ENCODE results near the gene METTL13. TPM values are rescaled to one million over a fixed set of nuclear protein-coding genes. Genes with fewer than 3 reads are reported as not detected.

The METTL13 gene, protein sequence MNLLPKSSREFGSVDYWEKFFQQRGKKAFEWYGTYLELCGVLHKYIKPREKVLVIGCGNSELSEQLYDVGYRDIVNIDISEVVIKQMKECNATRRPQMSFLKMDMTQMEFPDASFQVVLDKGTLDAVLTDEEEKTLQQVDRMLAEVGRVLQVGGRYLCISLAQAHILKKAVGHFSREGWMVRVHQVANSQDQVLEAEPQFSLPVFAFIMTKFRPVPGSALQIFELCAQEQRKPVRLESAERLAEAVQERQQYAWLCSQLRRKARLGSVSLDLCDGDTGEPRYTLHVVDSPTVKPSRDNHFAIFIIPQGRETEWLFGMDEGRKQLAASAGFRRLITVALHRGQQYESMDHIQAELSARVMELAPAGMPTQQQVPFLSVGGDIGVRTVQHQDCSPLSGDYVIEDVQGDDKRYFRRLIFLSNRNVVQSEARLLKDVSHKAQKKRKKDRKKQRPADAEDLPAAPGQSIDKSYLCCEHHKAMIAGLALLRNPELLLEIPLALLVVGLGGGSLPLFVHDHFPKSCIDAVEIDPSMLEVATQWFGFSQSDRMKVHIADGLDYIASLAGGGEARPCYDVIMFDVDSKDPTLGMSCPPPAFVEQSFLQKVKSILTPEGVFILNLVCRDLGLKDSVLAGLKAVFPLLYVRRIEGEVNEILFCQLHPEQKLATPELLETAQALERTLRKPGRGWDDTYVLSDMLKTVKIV
- 8.4 and 15.6 TPM in 2 replicates for polyA plus RNA-seq
- polyA minus RNA-seq = 18.5 and 46.7 TPM in 2 replicates

DNA sequence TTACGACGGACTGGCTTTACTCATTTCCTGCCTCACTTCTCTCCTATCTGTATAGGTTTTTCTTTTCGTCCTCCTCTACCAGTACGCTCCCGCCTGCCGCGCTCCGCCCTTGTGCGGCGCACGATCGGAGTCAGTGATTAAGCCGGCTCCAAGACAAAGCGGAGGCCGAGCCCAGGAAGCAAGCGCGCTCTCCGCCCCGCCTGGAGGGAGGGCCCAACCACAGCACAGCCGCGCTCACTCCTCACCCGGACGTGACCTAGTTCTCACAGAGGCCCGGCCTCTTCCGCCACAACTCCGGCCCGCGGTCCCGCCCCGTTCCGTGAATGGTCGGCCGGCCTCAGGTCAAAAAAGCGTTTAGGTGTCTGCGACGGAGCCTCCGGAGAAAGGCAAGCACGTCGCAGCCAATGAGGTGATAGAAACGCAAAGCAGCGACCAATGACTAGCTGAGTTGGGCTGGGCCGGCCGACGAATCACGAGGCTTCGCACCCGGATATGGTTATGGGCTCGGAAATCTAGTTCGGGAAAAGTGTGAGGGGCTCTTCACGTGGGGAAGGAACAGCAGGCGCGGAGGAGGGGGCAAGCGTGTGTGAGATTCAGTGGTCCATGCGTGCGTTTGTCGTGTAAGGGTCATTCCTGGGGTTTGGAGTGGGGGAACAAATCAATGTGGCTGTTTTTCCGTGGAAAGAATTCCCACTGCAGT is at the start of gene METTL13:
METTL13 (plus strand) TSS at position 485 of the 700 bp plus-strand sequence. CDS start 308 bp downstream, outside the sequence.
- peak within 1 kb of the TSS; percentile 75 for H3K4me2 ChIP-seq (ENCODE audit: low read length)
- no peaks in the 10 kb centered on the region for H3F3A ChIP-seq (ENCODE audit: insufficient read depth, low read length, poor library complexity, severe bottlenecking)
- peak within 1 kb of the TSS; percentile 76 for H3K9ac ChIP-seq (ENCODE audit: low read length)
- H3K4me3 ChIP-seq (ENCODE audit: low read length) = peak within 1 kb of the TSS; percentile 88
- peak within 1 kb of the TSS; percentile 89 for H3K27ac ChIP-seq (ENCODE audit: low read length)
- H3K36me3 ChIP-seq (ENCODE audit: insufficient read depth, low read length) = peaks cover 9% of the 10 kb centered on the region
- H3K9me2 ChIP-seq (ENCODE audit: insufficient read depth, low read length) = no peaks in the 10 kb centered on the region
- H3K27me3 ChIP-seq (ENCODE audit: insufficient read depth, low read depth, low read length) = no peaks in the 10 kb centered on the region
- peaks cover 20% of the 10 kb centered on the region for H3K79me2 ChIP-seq (replicated peaks; ENCODE audit: insufficient read depth, low read length)
- H3K9me3 ChIP-seq (ENCODE audit: low read length) = no peaks in the 10 kb centered on the region
- H4K20me1 ChIP-seq (ENCODE audit: insufficient read depth) = no peaks in the 10 kb centered on the region
- peak within 1 kb of the TSS; percentile 83 for H2AFZ ChIP-seq (ENCODE audit: low read depth, low read length)
- TF ChIP-seq EP300 (conservative IDR thresholded peaks at IDR 0.05; ENCODE audit: poor library complexity, severe bottlenecking) = peak; percentile 30
- peak; percentile 47 for TF ChIP-seq SMC3 (conservative IDR thresholded peaks at IDR 0.05; ENCODE audit: poor library complexity)
- TF ChIP-seq, protein P1, sequence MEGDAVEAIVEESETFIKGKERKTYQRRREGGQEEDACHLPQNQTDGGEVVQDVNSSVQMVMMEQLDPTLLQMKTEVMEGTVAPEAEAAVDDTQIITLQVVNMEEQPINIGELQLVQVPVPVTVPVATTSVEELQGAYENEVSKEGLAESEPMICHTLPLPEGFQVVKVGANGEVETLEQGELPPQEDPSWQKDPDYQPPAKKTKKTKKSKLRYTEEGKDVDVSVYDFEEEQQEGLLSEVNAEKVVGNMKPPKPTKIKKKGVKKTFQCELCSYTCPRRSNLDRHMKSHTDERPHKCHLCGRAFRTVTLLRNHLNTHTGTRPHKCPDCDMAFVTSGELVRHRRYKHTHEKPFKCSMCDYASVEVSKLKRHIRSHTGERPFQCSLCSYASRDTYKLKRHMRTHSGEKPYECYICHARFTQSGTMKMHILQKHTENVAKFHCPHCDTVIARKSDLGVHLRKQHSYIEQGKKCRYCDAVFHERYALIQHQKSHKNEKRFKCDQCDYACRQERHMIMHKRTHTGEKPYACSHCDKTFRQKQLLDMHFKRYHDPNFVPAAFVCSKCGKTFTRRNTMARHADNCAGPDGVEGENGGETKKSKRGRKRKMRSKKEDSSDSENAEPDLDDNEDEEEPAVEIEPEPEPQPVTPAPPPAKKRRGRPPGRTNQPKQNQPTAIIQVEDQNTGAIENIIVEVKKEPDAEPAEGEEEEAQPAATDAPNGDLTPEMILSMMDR (IDR thresholded peaks at IDR 0.05; ENCODE audit: poor library complexity, severe bottlenecking) = peak; percentile 32
- TF ChIP-seq MXI1 (conservative IDR thresholded peaks at IDR 0.05; ENCODE audit: poor library complexity, severe bottlenecking) = peak; percentile 99
- no peak for TF ChIP-seq EZH2 (IDR thresholded peaks at IDR 0.05; ENCODE audit: borderline replicate concordance, insufficient read depth, low read length, poor library complexity, severe bottlenecking)
- TF ChIP-seq, protein P2, sequence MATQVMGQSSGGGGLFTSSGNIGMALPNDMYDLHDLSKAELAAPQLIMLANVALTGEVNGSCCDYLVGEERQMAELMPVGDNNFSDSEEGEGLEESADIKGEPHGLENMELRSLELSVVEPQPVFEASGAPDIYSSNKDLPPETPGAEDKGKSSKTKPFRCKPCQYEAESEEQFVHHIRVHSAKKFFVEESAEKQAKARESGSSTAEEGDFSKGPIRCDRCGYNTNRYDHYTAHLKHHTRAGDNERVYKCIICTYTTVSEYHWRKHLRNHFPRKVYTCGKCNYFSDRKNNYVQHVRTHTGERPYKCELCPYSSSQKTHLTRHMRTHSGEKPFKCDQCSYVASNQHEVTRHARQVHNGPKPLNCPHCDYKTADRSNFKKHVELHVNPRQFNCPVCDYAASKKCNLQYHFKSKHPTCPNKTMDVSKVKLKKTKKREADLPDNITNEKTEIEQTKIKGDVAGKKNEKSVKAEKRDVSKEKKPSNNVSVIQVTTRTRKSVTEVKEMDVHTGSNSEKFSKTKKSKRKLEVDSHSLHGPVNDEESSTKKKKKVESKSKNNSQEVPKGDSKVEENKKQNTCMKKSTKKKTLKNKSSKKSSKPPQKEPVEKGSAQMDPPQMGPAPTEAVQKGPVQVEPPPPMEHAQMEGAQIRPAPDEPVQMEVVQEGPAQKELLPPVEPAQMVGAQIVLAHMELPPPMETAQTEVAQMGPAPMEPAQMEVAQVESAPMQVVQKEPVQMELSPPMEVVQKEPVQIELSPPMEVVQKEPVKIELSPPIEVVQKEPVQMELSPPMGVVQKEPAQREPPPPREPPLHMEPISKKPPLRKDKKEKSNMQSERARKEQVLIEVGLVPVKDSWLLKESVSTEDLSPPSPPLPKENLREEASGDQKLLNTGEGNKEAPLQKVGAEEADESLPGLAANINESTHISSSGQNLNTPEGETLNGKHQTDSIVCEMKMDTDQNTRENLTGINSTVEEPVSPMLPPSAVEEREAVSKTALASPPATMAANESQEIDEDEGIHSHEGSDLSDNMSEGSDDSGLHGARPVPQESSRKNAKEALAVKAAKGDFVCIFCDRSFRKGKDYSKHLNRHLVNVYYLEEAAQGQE (IDR thresholded peaks at IDR 0.05; ENCODE audit: borderline replicate concordance) = peak; percentile 72
- TF ChIP-seq TAF1 (IDR thresholded peaks at IDR 0.05; ENCODE audit: low read depth) = peak; percentile 96
- peak; percentile 45 for TF ChIP-seq RAD21 (conservative IDR thresholded peaks at IDR 0.05)
- TF ChIP-seq POLR2AphosphoS5 (IDR thresholded peaks at IDR 0.05) = peak; percentile 91

DNA sequence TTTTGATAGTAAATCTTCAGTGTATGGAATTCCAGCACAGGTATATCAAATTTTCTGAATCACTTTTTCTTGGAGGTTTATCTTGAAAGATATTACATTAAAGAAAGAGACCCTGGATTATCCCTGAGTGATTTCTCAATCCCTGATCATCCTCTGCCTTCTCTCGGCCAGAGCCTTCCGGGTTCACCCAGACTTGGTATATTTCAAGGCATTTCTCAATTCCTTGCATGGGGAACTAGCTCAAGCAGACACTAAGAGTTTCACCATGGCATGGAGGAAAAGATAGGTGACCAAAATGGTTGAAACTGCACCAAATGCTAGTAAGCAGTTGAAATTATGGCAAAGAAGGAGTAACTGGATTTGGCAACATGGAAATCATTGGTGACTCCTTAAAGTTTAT is 45.3 kb upstream of the METTL13 start:
- Histone ChIP-seq H3K27ac (ENCODE audit: low read length) (no peak overlapping the region), H3K4me3 (ENCODE audit: low read length) (no peak overlapping the region), H3K9me3 (ENCODE audit: low read length) (no peaks in the 10 kb centered on the region), H3K9me2 (ENCODE audit: insufficient read depth, low read length) (no peaks in the 10 kb centered on the region), H3K79me2 (replicated peaks; ENCODE audit: insufficient read depth, low read length) (no peaks in the 10 kb centered on the region), H3F3A (ENCODE audit: insufficient read depth, low read length, poor library complexity, severe bottlenecking) (no peaks in the 10 kb centered on the region), H2AFZ (ENCODE audit: low read depth, low read length) (no peak overlapping the region), H3K36me3 (ENCODE audit: insufficient read depth, low read length) (no peaks in the 10 kb centered on the region), H3K9ac (ENCODE audit: low read length) (no peak overlapping the region), H3K4me2 (ENCODE audit: low read length) (no peak overlapping the region), H3K27me3 (ENCODE audit: insufficient read depth, low read depth, low read length) (no peaks in the 10 kb centered on the region), H4K20me1 (ENCODE audit: insufficient read depth) (no peaks in the 10 kb centered on the region)
- TF ChIP-seq, protein P2 (IDR thresholded peaks at IDR 0.05; ENCODE audit: borderline replicate concordance) = no peak
- TF ChIP-seq EP300 (conservative IDR thresholded peaks at IDR 0.05; ENCODE audit: poor library complexity, severe bottlenecking) = no peak
- no peak for TF ChIP-seq SMC3 (conservative IDR thresholded peaks at IDR 0.05; ENCODE audit: poor library complexity)
- no peak for TF ChIP-seq EZH2 (IDR thresholded peaks at IDR 0.05; ENCODE audit: borderline replicate concordance, insufficient read depth, low read length, poor library complexity, severe bottlenecking)
- TF ChIP-seq TAF1 (IDR thresholded peaks at IDR 0.05; ENCODE audit: low read depth) = no peak
- TF ChIP-seq POLR2AphosphoS5 (IDR thresholded peaks at IDR 0.05) = no peak
- TF ChIP-seq, protein P1 (IDR thresholded peaks at IDR 0.05; ENCODE audit: poor library complexity, severe bottlenecking) = no peak
- TF ChIP-seq MXI1 (conservative IDR thresholded peaks at IDR 0.05; ENCODE audit: poor library complexity, severe bottlenecking) = no peak
- TF ChIP-seq RAD21 (conservative IDR thresholded peaks at IDR 0.05) = no peak

All from neural cell (in vitro differentiated cells).